HG03196 (cell line): ENCODE measurements around the gene SERINC1.

Source experiments
- ATAC-seq: cut with Tn5 transposase; IDR thresholded peaks from one replicate; pipeline ENCODE4 v1.9.1; 2021; ENCODE audit not compliant: unreplicated experiment

The SERINC1 gene

GRCh38 chr6:122394016-122394415 is 77.6 kb downstream of the SERINC1 start:
- no peak for ATAC-seq

GRCh38 chr6:122393351-122393896 is 78.2 kb downstream of the SERINC1 start:
- ATAC-seq: no peak
